ENCODE data around the gene RASAL2.

The RASAL2 gene

GRCh38 chr1:178407655-178408054 lies 313.8 kb downstream of the RASAL2 start:
- DNase-seq = no peak

- no peak for DNase-seq
Observed at GRCh38 chr1:178408871-178409270, 315.0 kb downstream of the RASAL2 start.

DNA sequence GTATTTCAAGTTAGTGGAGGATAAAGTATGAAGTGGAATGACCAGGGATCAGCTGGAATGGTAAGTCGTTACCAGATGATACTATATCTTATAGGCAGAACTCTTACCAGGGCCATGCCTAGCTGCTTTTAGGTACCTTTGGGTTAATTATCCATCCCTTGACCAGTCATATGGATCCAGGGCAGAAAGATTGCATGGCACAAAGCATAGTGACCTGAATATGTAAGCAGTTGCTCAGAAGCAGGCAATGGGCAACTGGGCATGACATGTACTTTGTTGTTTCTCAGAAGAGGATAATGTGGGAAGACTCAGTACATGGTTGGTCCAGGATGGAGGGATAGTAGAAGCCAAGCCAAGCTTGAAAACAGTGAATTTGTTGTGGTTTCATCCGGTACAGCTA lies 315.6 kb downstream of the RASAL2 start:
- no peak for DNase-seq

DNA sequence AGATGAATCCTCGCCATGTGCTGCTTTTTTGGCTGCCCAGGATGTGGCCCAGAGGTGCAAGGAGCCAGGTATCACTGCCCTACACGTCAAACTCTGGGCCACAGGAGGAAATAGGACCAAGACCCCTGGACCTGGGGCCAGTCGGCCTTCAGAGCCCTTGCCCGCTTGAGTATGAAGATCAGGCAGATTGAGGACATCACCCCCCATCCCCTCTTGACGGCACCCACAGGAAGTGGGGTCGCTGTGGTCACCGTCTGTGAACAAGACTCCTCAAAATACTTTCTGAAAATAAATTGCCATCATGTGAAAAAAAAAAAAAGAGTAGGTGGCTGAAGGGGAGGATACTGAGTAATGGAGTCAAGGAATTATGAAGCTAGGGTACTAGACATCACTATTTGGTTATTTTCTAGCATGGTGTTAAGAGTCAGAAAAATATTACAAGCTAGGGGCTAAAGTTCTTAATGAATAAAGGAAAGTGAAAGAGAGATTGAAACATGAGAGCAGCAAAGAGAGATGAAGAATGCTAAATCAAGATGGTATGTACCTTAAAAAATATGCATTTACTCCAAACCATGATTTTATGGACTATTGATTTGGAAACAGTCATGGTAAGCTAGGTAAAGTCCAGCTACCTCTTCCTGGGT lies 318.0 kb downstream of the RASAL2 start:
- no peak for DNase-seq

- DNase-seq = no peak
Observed at GRCh38 chr1:178412400-178412770, 318.5 kb downstream of the RASAL2 start.

GRCh38 chr1:178417858-178418257 lies 324.0 kb downstream of the RASAL2 start:
- peak; percentile 17 for DNase-seq

- no peak for DNase-seq
Observed at GRCh38 chr1:178418284-178418955, 324.5 kb downstream of the RASAL2 start.

- no peak for DNase-seq
Observed at GRCh38 chr1:178434360-178434759, 340.5 kb downstream of the RASAL2 start.

GRCh38 chr1:178434899-178435435 lies 341.1 kb downstream of the RASAL2 start:
- no peak for DNase-seq

GRCh38 chr1:178436899-178437298 lies 343.0 kb downstream of the RASAL2 start:
- no peak for DNase-seq

DNA sequence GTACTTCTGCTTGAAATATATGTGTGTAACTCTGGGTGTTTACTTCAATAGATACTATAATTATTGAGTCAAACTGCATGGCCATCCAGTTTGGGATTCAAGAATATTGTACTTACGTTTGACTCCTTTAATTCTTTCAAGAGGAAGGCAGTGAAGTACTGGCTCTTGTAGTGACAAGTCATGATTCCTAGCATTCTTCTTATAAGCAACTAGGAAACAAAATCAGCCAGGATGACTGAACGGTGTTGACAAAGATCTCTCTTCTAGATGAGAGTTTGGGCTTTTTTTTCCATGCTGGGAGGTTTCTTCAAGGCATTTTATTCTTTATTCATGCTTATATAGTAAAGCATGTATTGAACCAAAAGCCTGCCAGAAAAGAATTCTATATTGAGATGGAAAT lies 344.5 kb downstream of the RASAL2 start:
- no peak for DNase-seq

- no peak for DNase-seq
Observed at GRCh38 chr1:178442925-178443324, 349.0 kb downstream of the RASAL2 start.

DNA sequence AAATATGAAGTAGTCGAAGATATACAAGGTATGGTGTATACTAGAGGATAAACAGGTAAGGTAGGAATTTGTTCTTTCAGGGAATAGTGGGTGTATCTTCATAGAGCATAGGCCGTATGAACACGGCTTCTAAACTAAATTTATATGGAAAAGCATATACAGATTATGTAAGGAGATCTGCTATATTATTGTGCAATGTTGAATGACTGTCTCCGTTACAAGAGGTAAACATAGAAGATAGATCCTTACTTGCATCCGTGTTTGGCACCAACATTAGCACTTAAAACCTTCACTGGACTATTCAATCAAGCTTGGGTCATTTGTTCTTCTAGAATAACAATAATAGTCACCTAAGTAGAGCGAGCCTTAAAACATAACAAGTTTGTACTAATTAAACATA lies 357.0 kb downstream of the RASAL2 start:
- DNase-seq = no peak

- peak; percentile 13 for DNase-seq
Observed at GRCh38 chr1:178451529-178451928, 357.6 kb downstream of the RASAL2 start.

DNA sequence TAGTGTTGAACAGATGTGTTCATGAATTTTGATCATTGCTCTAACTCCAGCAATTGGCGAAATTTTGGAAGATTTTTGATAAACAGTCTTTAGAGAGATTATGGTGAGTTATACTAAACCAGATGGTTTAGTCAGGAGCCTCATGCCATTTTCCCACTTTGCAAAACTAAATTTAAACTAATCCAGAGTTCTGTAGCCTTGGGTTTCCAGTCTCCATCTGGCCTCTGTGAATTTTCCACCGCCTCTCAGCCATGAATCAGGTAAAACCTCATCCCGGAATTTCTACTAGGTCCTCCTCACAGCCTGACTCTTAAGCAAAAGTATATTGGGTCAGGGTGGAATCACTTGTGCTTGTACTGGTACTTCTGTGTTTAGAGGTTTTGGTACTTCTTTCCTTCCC lies 358.1 kb downstream of the RASAL2 start:
- DNase-seq = no peak

- DNase-seq = no peak
Observed at GRCh38 chr1:178456472-178456871, 362.6 kb downstream of the RASAL2 start.

GRCh38 chr1:178457651-178458050 lies 363.7 kb downstream of the RASAL2 start:
- DNase-seq = no peak

- no peak for DNase-seq
Observed at GRCh38 chr1:178458203-178458602, 364.3 kb downstream of the RASAL2 start.

DNA sequence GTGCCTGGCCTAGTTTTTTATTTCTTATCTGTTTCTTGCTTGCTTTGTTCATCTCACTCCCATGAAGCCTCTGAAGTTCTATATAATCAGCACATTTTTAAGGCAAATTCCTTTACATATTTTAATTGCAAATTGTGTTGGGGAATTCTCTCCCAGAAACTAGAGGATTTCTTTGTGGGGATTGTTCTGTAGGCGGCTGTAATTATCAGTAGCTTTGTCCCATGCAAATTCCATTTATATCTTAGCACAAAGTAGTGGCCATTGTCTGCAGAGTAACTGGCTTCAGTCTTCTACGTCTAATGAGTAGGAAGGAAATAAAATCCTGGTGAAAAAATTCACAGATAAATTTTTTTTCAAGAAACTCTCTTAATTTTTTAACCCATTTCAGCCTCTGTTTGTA lies 367.2 kb downstream of the RASAL2 start:
- DNase-seq = no peak

DNA sequence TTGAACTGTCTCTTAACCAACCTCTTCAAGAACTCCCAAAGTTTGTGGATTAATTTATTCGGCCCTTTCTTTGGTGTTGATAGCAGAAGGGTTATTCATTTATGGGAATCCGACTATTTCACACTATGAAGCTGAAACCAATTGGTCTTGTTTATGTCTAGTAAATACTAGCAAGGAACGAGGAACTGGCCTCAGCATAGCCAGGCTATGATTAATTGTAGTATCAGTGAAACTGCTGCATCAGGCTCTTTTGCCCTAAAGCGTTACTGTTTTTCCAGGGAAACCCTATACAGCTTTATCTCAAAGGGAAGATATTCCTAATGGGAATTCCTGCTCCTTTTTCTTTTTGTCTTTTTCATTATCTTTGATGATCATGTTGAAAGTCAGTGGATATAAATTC lies 367.8 kb downstream of the RASAL2 start:
- DNase-seq = no peak

DNA sequence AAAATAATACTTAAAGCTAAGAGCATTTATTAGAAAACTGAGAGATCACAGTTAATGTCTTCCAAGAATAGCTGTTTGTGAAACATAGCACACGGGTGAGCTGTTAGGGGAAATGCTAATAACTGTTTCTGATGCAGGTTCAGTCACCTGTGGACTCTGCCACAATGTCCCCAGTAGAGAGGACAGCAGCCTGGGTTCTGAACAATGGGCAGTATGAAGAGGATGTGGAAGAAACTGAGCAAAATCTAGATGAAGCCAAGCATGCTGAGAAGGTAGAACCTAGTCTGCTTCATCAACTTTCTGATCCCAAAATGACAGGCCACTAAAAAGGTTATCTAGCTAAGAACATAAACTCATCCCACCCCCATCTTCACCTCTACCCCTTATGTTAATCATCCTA lies 370.2 kb downstream of the RASAL2 start:
- no peak for DNase-seq

DNA sequence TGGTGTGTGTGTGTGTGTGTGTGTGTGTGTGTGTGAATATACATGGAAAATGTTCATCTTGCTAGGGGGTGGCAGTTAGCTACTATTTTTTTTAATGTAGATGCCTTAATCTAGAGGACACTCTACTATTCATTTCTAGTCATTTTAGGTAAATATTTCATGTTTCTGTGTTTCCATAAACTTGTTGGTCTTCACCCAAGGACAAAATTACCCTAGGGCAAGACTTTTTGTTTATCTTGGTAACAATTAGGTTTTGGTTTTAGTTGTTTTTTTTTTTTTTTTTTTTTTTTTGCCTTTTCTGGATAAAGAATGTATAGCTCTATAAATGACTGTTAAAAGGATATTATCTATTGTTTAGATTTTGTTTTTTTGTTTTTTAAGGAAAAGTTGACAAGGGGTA lies 370.7 kb downstream of the RASAL2 start:
- DNase-seq = no peak

DNA sequence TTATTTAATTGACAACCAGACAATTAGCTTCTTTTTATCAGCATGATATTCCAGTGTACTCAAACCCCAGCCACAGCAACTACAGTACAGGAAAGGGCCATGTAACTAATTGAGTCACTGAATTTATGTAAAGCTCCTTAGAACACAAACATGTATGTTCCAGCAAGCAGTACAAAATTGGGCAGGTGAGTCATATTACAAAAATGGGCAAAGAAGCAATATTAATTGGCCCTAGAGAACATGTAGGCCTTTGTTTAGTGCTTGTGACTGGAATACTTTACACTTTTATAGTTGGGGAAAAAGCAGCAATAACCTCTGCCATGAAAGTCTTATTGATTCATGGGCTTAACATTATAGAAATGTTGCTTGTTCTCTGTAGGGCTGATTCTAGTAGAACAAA lies 371.1 kb downstream of the RASAL2 start:
- DNase-seq = no peak

GRCh38 chr1:178467837-178468236 lies 373.9 kb downstream of the RASAL2 start:
- DNase-seq = no peak

Measured in kidney glomerular epithelial cell (primary cell).